AG04449 (cell line): ENCODE measurements around the gene RDH13.
"Not testable (repeated sequence)": the region's sequence is repeated elsewhere in the genome, so short reads cannot be mapped to it uniquely, and the experiment has no call there.

Experiments
- CTCF ChIA-PET: fragments of 350-600 bp; formaldehyde crosslinking; extraction: SDS; loops from one replicate; lab custom pipeline; 2021; ENCODE audit warnings: antibody characterized with exemption; lab: Yijun Ruan, JAX
- POLR2A ChIA-PET: fragments of 400-600, 350-600 bp; formaldehyde crosslinking; extraction: SDS; loops from one replicate; lab custom pipeline; 2020; ENCODE audit warnings: antibody characterized with exemption, inconsistent platforms; lab: Yijun Ruan, JAX
- DNase-seq: peaks from one replicate; pipeline ENCODE4 v3.0.0-alpha.2; 2010; ENCODE audit warnings: low read depth, low spot score
- H3K4me3 ChIP-seq: 2 replicates; pipeline ENCODE4 v1.5.1; 2011; ENCODE audit warnings: low read depth, mild to moderate bottlenecking, control low read depth, low read length
- CTCF ChIP-seq: IDR thresholded peaks from one replicate; pipeline ENCODE4 v1.5.1; 2011; ENCODE audit warnings: mild to moderate bottlenecking, moderate library complexity, low read length, control low read depth, inconsistent platforms; ENCODE audit not compliant: insufficient read depth; ENCODE audit errors: missing control alignments

The RDH13 gene

GRCh38 chr19:55015126-55015525 is 47.8 kb downstream of the RDH13 start:
- ChIA-PET CTCF (no interaction called here), POLR2A (no interaction called here)
- TF ChIP-seq CTCF: no peak
- no peak for DNase-seq
- no peak overlapping the region for H3K4me3 ChIP-seq

- H3K4me3 ChIP-seq: no peak overlapping the region
- ChIA-PET CTCF (no interaction called here), POLR2A (no interaction called here)
- TF ChIP-seq CTCF: no peak
- no peak for DNase-seq
Measured at GRCh38 chr19:55014714-55015113, 48.2 kb downstream of the RDH13 start.

GRCh38 chr19:55013596-55013995 is 49.4 kb downstream of the RDH13 start:
- TF ChIP-seq CTCF: no peak
- POLR2A ChIA-PET: no interaction called here

GRCh38 chr19:55012306-55012705 is 50.6 kb downstream of the RDH13 start:
- no peak for DNase-seq
- ChIA-PET CTCF (no interaction called here), POLR2A (no interaction called here)
- no peak for TF ChIP-seq CTCF
- H3K4me3 ChIP-seq: no peak overlapping the region

More at GRCh38 chr19:55013596-55013995, 49.4 kb downstream of the RDH13 start:
- CTCF ChIA-PET: no interaction called here
- no peak overlapping the region for H3K4me3 ChIP-seq
- DNase-seq: no peak

GRCh38 chr19:55010561-55010960 is 52.4 kb downstream of the RDH13 start:
- CTCF ChIA-PET, POLR2A ChIA-PET, DNase-seq, H3K4me3 ChIP-seq: not testable (repeated sequence)

- CTCF ChIA-PET, DNase-seq: not testable (repeated sequence)
Measured at GRCh38 chr19:55008781-55009180, 54.2 kb downstream of the RDH13 start.

GRCh38 chr19:55008189-55008588 is 54.8 kb downstream of the RDH13 start:
- CTCF ChIA-PET, POLR2A ChIA-PET, H3K4me3 ChIP-seq: not testable (repeated sequence)

More at GRCh38 chr19:55008781-55009180, 54.2 kb downstream of the RDH13 start:
- H3K4me3 ChIP-seq, POLR2A ChIA-PET: not testable (repeated sequence)

GRCh38 chr19:55007537-55007936 is 55.4 kb downstream of the RDH13 start:
- CTCF ChIA-PET: not testable (repeated sequence)

More at GRCh38 chr19:55008189-55008588, 54.8 kb downstream of the RDH13 start:
- not testable (repeated sequence) for DNase-seq

GRCh38 chr19:55006795-55007194 is 56.2 kb downstream of the RDH13 start:
- CTCF ChIA-PET, DNase-seq, H3K4me3 ChIP-seq, POLR2A ChIA-PET: not testable (repeated sequence)

More at GRCh38 chr19:55007537-55007936, 55.4 kb downstream of the RDH13 start:
- POLR2A ChIA-PET, DNase-seq, H3K4me3 ChIP-seq: not testable (repeated sequence)
